Measurements from ENCODE around the gene LRMDA. TPM values are rescaled to one million over a fixed set of nuclear protein-coding genes. Genes with fewer than 3 reads are reported as not detected.

Gene LRMDA
- total RNA-seq, 4 donors from 2014 or later = 1.4 to 23.1 (median 3.6) TPM

DNA sequence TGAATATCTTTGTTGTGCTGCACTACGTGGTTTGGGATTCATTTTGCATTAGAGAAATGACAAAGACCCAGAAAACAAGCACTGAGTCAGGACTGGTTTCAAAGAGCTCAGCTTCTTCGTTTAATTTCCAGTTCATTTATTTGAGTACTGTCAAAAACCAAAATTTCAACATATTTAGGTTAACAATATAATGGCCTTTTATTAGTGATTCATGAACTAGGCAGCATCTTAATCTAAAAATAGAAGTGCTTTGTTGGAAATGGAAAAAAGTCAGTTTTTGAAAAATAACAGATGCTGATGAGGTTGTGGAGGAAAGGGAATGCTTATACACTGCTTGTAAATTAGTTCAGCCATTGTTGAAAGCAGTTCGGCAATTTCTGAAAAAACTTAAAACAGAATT is 856.4 kb downstream of the LRMDA start:
- no peak overlapping the region for H3K27ac ChIP-seq
- no peaks in the 10 kb centered on the region for H3K9me3 ChIP-seq
- no peaks in the 10 kb centered on the region for H3K4me1 ChIP-seq
- no peak for DNase-seq
- TF ChIP-seq, protein P1, sequence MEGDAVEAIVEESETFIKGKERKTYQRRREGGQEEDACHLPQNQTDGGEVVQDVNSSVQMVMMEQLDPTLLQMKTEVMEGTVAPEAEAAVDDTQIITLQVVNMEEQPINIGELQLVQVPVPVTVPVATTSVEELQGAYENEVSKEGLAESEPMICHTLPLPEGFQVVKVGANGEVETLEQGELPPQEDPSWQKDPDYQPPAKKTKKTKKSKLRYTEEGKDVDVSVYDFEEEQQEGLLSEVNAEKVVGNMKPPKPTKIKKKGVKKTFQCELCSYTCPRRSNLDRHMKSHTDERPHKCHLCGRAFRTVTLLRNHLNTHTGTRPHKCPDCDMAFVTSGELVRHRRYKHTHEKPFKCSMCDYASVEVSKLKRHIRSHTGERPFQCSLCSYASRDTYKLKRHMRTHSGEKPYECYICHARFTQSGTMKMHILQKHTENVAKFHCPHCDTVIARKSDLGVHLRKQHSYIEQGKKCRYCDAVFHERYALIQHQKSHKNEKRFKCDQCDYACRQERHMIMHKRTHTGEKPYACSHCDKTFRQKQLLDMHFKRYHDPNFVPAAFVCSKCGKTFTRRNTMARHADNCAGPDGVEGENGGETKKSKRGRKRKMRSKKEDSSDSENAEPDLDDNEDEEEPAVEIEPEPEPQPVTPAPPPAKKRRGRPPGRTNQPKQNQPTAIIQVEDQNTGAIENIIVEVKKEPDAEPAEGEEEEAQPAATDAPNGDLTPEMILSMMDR (IDR thresholded peaks at IDR 0.05) = no peak
- TF ChIP-seq POLR2A (IDR thresholded peaks at IDR 0.05) = no peak
- H3K36me3 ChIP-seq = no peaks in the 10 kb centered on the region
- H3K27me3 ChIP-seq = no peaks in the 10 kb centered on the region
- no peak overlapping the region for H3K4me3 ChIP-seq

DNA sequence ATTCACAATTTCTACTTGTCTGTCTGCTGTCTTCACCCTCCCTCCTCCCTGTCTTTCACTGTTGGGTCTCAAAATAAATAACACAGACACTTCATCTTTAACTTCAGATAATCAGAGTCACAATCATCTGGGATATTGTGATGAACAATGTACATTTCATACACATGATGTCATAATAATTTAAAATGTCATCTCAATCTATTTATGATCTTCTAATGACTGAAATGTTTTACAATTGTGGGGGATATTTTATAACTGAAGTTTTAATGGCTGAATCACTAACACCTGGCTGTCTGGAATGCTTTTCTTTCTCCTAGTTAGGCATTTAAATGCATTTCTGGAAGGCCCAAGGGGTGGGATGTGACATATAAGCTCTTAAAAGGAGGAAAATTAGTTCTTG is 859.8 kb downstream of the LRMDA start:
- no peak overlapping the region for H3K27ac ChIP-seq
- no peak overlapping the region for H3K4me3 ChIP-seq

DNA sequence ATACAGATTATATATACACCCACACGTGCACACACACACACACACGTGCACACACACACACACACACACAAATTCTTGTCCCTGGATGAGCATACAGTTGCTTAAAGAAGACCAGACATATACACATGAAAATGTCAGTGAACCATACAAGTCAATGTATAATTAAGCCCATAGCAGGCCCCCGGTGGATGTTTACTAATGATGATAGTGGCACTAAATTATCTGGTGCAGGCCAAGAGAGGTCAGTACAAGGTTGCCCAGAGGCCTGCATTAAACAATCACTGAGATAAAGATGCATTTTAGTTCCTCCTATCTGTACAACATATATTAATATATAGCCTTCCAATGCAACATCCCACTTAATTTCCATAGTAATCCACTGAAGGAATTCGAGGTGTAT is 860.5 kb downstream of the LRMDA start:
- TF ChIP-seq, protein P1 (IDR thresholded peaks at IDR 0.05) = no peak
- Histone ChIP-seq H3K4me1 (no peaks in the 10 kb centered on the region), H3K27ac (no peak overlapping the region), H3K9me3 (no peaks in the 10 kb centered on the region), H3K36me3 (no peaks in the 10 kb centered on the region), H3K4me3 (no peak overlapping the region), H3K27me3 (no peaks in the 10 kb centered on the region)
- no peak for DNase-seq

More for the DNA sequence above, 859.8 kb downstream of the LRMDA start:
- no peak for TF ChIP-seq POLR2A (IDR thresholded peaks at IDR 0.05)
- TF ChIP-seq, protein P1 (IDR thresholded peaks at IDR 0.05) = no peak
- no peaks in the 10 kb centered on the region for H3K9me3 ChIP-seq
- DNase-seq = no peak
- no peaks in the 10 kb centered on the region for H3K4me1 ChIP-seq
- H3K27me3 ChIP-seq = no peaks in the 10 kb centered on the region
- no peaks in the 10 kb centered on the region for H3K36me3 ChIP-seq

DNA sequence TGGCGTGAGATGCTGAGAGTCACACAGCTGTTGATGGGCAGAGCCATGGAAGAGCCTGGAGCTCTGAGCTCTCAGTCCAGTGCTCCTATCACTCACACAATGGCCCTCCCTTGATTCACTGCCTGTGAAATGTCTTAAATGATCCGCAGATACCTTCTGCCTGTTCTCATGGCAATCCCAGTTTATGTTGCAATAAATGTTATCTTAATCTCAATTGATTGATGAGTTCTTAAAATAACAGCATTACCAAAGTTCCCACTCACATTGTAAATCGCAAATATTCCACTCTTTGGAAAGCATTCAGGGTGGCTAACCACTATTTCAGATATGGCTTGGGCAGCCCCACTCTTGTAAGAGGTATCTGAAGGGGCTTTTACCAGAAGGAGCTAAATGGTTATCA is 865.5 kb downstream of the LRMDA start:
- H3K9me3 ChIP-seq = no peaks in the 10 kb centered on the region
- no peak for DNase-seq
- H3K36me3 ChIP-seq = no peaks in the 10 kb centered on the region
- no peak overlapping the region for H3K27ac ChIP-seq
- TF ChIP-seq POLR2A (IDR thresholded peaks at IDR 0.05) = no peak
- TF ChIP-seq, protein P1 (IDR thresholded peaks at IDR 0.05) = no peak
- no peaks in the 10 kb centered on the region for H3K4me1 ChIP-seq
- no peaks in the 10 kb centered on the region for H3K27me3 ChIP-seq
- no peak overlapping the region for H3K4me3 ChIP-seq

DNA sequence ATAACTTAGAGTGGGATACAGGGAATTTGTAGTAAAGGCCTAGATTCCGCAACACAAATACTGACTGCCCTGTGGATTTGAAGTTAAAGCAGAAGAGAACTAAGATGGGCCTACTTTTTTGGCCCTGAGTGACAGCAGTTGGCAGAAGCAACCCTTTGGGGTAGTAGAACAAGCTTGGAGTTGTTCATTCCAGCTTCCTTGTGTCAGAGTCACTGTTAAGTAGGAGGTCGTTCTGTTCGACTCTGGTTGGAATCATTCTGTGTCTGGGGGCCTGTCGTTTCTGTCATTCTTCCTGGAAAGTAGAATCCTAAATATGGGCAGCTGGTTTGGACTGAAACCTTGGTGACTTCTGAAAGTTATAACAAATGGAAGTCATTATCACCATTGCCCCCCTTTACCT is 865.9 kb downstream of the LRMDA start:
- Histone ChIP-seq H3K9me3 (no peaks in the 10 kb centered on the region), H3K4me1 (no peaks in the 10 kb centered on the region), H3K27me3 (no peaks in the 10 kb centered on the region), H3K36me3 (no peaks in the 10 kb centered on the region), H3K4me3 (no peak overlapping the region), H3K27ac (no peak overlapping the region)
- DNase-seq = no peak
- TF ChIP-seq POLR2A (IDR thresholded peaks at IDR 0.05) = no peak
- TF ChIP-seq, protein P1 (IDR thresholded peaks at IDR 0.05) = no peak

DNA sequence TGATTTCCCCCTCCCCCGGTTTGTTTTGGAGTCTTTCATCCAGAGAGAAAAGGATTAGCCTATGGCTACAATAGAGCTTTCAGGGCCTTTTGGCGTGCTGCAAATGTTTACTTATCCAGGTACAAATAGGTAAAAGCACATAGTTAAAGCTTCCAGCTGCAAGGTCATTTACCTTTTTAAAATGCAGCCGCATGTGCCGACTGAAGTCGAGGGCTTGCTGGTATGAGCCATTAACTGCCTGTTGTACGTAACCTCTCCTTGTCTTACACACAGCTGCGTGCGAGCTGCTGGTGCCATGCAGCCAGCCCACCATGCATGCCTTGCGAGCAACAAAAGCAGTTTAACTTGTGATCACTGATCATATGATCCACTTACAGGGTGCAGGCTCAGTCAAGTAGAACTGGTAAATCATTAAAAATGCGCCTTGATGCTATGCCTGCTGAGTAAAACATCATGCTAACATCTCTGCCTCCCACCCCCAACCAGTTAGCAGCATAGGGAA is 866.4 kb downstream of the LRMDA start:
- no peak for TF ChIP-seq POLR2A (IDR thresholded peaks at IDR 0.05)
- TF ChIP-seq, protein P1 (IDR thresholded peaks at IDR 0.05) = no peak
- Histone ChIP-seq H3K27me3 (no peaks in the 10 kb centered on the region), H3K4me1 (no peaks in the 10 kb centered on the region), H3K4me3 (no peak overlapping the region), H3K27ac (no peak overlapping the region), H3K36me3 (no peaks in the 10 kb centered on the region), H3K9me3 (no peaks in the 10 kb centered on the region)
- DNase-seq = no peak
